ENCODE data around the gene RIMS4.

Gene RIMS4

GRCh38 chr20:44745598-44746366 is 64.6 kb downstream of the RIMS4 start, which contains the start of gene KCNK15:
KCNK15 (plus strand) TSS chr20:44745865; CDS start chr20:44745911, 46 bp downstream.
- Histone ChIP-seq H3K4me3 (0 out of 20 replicates have a peak within 1 kb of the TSS, but pooled peaks of 1 of the 10 experiments have one; percentile 24), H3K27ac (no peak within 1 kb of the TSS), H3K9me3 (replicated peaks in 1 of 11) (no peaks in the 10 kb centered on the region), H4K20me1 (no peaks in the 10 kb centered on the region), H3K4me2 (peak within 1 kb of the TSS in 10 of 11 experiments; percentile 22 to 56 (median 48); a peak in 17 of 22 replicates), H3K36me3 (no peaks in the 10 kb centered on the region), H3K9ac (no peak within 1 kb of the TSS), H3K27me3 (peaks cover 15 to 37% (median 28%) of the 10 kb centered on the region in 11 experiments), H3K4me1 (peaks cover 6 to 29% (median 18%) of the 10 kb centered on the region in 10 experiments; a peak in 18 of 20 replicates)
- no peak for TF ChIP-seq Cebpa-rat (IDR thresholded peaks at IDR 0.05)

DNA sequence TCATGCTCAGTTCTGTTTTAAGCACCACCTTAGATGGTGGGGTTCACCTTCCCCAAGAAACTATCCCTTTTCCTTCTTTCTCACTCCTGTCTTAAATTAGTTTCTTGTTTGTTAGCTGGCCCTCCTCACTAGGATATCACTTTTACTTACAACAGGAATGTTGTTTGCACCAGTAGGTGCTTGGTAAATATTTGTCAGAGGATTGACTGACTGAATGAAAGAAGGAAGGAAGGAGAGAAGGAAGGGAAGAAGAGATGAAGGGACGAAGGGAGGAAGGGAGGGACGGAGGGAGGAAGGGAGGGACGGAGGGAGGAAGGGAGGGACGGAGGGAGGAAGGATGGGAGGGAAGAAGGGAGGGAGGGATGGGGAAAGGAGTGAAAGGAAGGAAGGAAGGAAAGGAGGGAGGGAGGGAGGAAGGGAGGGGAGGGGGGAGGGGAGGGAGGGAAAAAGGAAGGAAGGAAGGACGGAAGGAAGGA is 65.2 kb downstream of the RIMS4 start:
- Histone ChIP-seq H3K4me1 (peaks cover 6 to 23% (median 11%) of the 10 kb centered on the region in 10 experiments; a peak in 18 of 20 replicates), H3K9ac (no peak overlapping the region), H3K27ac (no peak overlapping the region), H3K27me3 (peaks cover 15 to 37% (median 28%) of the 10 kb centered on the region in 11 experiments), H3K4me3 (no peak overlapping the region), H4K20me1 (no peaks in the 10 kb centered on the region), H3K36me3 (no peaks in the 10 kb centered on the region), H3K9me3 (replicated peaks in 1 of 11) (no peaks in the 10 kb centered on the region), H3K4me2 (peak overlapping the region in 3 of 11 experiments; percentile 48 to 55 (median 55); a peak in 3 of 22 replicates)
- TF ChIP-seq Cebpa-rat (IDR thresholded peaks at IDR 0.05) = no peak

DNA sequence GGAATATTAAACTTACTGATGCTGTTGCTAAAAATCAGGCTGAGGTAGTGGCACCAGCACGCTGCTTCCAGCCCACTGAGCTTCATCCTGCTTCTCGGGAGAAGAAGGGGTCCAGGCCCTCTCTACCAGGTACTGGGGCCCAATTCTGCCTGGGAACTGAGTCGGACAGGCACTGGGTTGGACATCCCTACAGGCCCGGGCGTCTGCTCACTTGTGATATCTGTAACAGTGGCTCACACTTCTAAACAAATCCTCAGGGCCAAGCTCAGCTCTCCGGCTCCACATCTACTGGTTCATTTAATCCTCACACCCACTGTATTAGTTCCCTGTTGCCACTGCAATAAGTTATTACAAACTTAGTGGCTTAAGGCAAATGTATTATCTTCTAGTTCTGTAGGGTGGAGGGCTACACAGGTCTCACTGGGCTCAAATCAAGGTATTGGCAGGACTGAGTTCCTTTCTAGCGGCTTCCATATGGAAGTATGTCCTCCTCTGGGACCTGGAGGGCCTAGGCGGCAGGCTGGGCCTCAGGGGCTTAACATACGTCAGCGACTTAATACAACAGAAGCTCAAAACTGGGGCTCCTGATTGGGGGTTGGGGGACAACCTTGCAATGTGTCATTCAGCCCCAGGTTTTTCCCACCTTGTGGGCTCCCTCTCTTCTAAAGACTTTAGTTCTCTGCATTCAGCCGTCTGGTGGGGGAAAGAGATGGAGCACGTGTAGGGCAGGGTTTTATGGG is 66.3 kb downstream of the RIMS4 start:
- H3K27ac ChIP-seq = no peak overlapping the region

GRCh38 chr20:44743080-44743701 is 67.2 kb downstream of the RIMS4 start:
- Histone ChIP-seq H3K4me2 (no peak overlapping the region), H3K4me1 (peaks cover 4 to 23% (median 9%) of the 10 kb centered on the region in 10 experiments; a peak in 16 of 20 replicates), H3K9me3 (replicated peaks in 1 of 11) (peaks cover 0 to 7% (median 0%) of the 10 kb centered on the region in 11 experiments; a peak in 5 of 22 replicates), H3K4me3 (no peak overlapping the region), H3K9ac (no peak overlapping the region), H3K36me3 (no peaks in the 10 kb centered on the region), H4K20me1 (no peaks in the 10 kb centered on the region), H3K27ac (no peak overlapping the region), H3K27me3 (peaks cover 15 to 37% (median 28%) of the 10 kb centered on the region in 11 experiments)
- TF ChIP-seq Cebpa-rat (IDR thresholded peaks at IDR 0.05) = no peak

More for the DNA sequence above, 66.3 kb downstream of the RIMS4 start:
- H3K4me1 ChIP-seq = peaks cover 4 to 17% (median 8%) of the 10 kb centered on the region in 10 experiments; a peak in 16 of 20 replicates
- no peak overlapping the region for H3K4me3 ChIP-seq
- peaks cover 15 to 37% (median 28%) of the 10 kb centered on the region in 11 experiments for H3K27me3 ChIP-seq
- H3K9ac ChIP-seq = no peak overlapping the region
- H3K4me2 ChIP-seq = no peak overlapping the region
- H3K36me3 ChIP-seq = no peaks in the 10 kb centered on the region
- TF ChIP-seq Cebpa-rat (IDR thresholded peaks at IDR 0.05) = no peak
- H3K9me3 ChIP-seq (replicated peaks in 1 of 11) = no peaks in the 10 kb centered on the region
- no peaks in the 10 kb centered on the region for H4K20me1 ChIP-seq

DNA sequence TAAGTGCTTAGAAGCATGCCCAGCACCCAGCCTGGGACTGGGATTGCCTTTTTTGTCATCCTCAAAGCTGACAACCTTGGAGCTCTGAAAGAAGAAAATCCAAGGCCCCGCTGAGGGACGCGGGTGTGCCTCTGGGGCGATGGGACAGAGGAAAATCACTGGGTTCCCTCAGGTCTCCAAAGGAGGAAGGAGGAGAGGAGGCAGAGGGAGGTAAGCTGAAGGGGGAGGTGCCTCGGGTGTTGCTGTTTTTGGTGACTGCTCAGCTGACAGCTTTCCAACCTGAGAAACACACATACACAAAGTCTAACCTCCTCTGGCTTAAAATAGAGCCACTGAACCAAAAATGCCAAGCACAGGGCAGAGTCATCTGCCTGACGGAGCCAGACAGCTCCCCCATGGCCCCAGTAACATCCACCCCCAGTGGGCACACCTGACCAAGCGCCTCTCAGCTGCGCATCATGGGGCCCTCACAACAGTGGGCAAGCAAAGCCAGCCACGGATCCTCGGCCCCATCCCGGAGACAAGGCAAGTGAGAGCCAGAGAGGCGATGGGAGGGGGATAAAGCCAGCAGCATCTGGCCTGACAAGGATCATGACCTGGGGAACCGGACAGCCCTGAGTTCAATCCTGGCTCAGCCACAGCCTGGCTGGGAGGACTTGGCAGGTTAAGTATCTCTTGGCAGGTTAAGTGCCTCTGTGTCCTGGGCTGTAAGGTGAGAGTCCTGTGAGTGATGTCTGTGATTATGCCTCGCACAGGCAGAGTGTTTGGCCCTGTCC is 67.9 kb downstream of the RIMS4 start:
- Histone ChIP-seq H3K36me3 (no peaks in the 10 kb centered on the region), H3K4me1 (peaks cover 4 to 24% (median 9%) of the 10 kb centered on the region in 10 experiments; a peak in 16 of 20 replicates), H3K4me3 (no peak overlapping the region), H4K20me1 (no peaks in the 10 kb centered on the region), H3K27me3 (peaks cover 15 to 37% (median 28%) of the 10 kb centered on the region in 11 experiments), H3K4me2 (0 out of 22 replicates have a peak overlapping the region, but pooled peaks of 1 of the 11 experiments have one; percentile 2), H3K9me3 (replicated peaks in 1 of 11) (peaks cover 0 to 13% (median 6%) of the 10 kb centered on the region in 11 experiments; a peak in 10 of 22 replicates), H3K27ac (no peak overlapping the region), H3K9ac (no peak overlapping the region)
- no peak for TF ChIP-seq Cebpa-rat (IDR thresholded peaks at IDR 0.05)

- no peaks in the 10 kb centered on the region for H4K20me1 ChIP-seq
- H3K4me1 ChIP-seq = peaks cover 0 to 13% (median 6%) of the 10 kb centered on the region in 10 experiments; a peak in 5 of 20 replicates
- H3K4me3 ChIP-seq = no peak overlapping the region
- H3K27me3 ChIP-seq = peaks cover 0 to 17% (median 9%) of the 10 kb centered on the region in 11 experiments; a peak in 17 of 22 replicates
- H3K9ac ChIP-seq = no peak overlapping the region
- H3K9me3 ChIP-seq (replicated peaks in 1 of 11) = peaks cover 10 to 28% (median 18%) of the 10 kb centered on the region in 11 experiments
- H3K36me3 ChIP-seq = no peaks in the 10 kb centered on the region
- H3K27ac ChIP-seq = no peak overlapping the region
- H3K4me2 ChIP-seq = no peak overlapping the region
- TF ChIP-seq Cebpa-rat (IDR thresholded peaks at IDR 0.05) = no peak
These were observed 70.4 kb downstream of the RIMS4 start for GRCh38 chr20:44739942-44740341.

DNA sequence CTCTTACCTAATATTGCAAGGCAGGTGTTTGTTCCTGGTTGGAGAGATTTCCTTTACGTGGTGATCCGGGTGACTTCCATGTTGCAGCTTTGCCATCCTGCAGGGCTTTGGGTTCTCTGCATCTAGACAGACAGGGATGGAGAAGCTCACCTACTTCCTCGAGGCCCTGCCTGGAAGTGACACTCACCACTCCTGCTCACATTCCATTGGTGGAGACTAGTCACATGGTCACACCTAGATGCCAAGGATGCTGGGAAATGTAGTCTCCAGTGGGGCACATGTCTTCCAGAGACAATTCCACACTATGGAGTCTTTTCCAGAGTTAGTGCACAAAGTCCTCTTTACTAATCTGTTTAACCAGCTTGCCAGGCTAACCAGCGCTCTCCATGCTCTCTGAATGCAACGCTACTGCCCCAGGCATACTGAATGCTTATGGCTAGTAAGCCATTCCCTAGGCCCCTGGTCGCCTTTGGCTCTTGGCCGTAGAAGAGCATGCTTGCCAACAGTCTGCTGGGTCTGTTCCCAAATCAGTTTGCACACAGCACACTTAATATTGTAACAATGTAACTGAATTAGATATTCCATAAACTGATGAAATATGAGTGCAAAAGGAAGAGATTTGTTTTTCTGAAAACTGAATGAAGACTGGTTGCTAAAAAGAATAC is 71.4 kb downstream of the RIMS4 start:
- H3K4me2 ChIP-seq = peak overlapping the region in 6 of 11 experiments; percentile 1 to 31 (median 9); a peak in 7 of 22 replicates
- no peaks in the 10 kb centered on the region for H3K36me3 ChIP-seq
- peaks cover 0 to 13% (median 6%) of the 10 kb centered on the region in 10 experiments; a peak in 5 of 20 replicates for H3K4me1 ChIP-seq
- no peak overlapping the region for H3K27ac ChIP-seq
- H4K20me1 ChIP-seq = no peaks in the 10 kb centered on the region
- peaks cover 0 to 7% (median 0%) of the 10 kb centered on the region in 11 experiments; a peak in 6 of 22 replicates for H3K27me3 ChIP-seq
- H3K9me3 ChIP-seq (replicated peaks in 1 of 11) = peaks cover 10 to 28% (median 18%) of the 10 kb centered on the region in 11 experiments
- TF ChIP-seq Cebpa-rat (IDR thresholded peaks at IDR 0.05) = no peak
- H3K9ac ChIP-seq = no peak overlapping the region
- H3K4me3 ChIP-seq = no peak overlapping the region
